GM23338 (cell line): Measurements from ENCODE around the gene RXRA.

ENCODE experiments used
- CTCF ChIP-seq, 2 experiments: fragments of 200-600 bp in 1 of 2; sonication (generic) in 1 of 2; conservative IDR thresholded peaks; 2 replicates each; pipeline versions ENCODE4 v1.5.1 to v1.6.1; 2016 to 2017; ENCODE audit warnings: antibody characterized with exemption in 2 of 2, low read depth in 2 of 2, mild to moderate bottlenecking in 2 of 2, moderate library complexity in 1 of 2
- EZH2 ChIP-seq: fragments of 200-600 bp; sonication (generic); IDR thresholded peaks from one replicate; pipeline ENCODE4 v1.8.0; 2017; ENCODE audit warnings: antibody characterized with exemption, mild to moderate bottlenecking, low read depth; ENCODE audit not compliant: unreplicated experiment
- EZH2phosphoT487 ChIP-seq: fragments of 200-600 bp; sonication (generic); IDR thresholded peaks from one replicate; pipeline ENCODE4 v1.8.1; 2018; ENCODE audit warnings: antibody characterized with exemption; ENCODE audit not compliant: unreplicated experiment
- POLR2AphosphoS5 ChIP-seq: IDR thresholded peaks from 2 replicates; pipeline ENCODE4 v1.6.1; 2016; ENCODE audit warnings: antibody characterized with exemption, low read depth
- REST ChIP-seq: IDR thresholded peaks from one replicate; pipeline ENCODE4 v1.6.1; 2018; ENCODE audit warnings: antibody characterized with exemption; ENCODE audit not compliant: unreplicated experiment
- ZNF114 ChIP-seq: fragments of 250-450 bp; sonication (Bioruptor Pico); IDR thresholded peaks from 2 replicates; pipeline ENCODE4 v1.5.0; 2020; ENCODE audit warnings: mild to moderate bottlenecking, moderate library complexity
- ZNF331 ChIP-seq: fragments of 250-450 bp; sonication (Bioruptor Pico); IDR thresholded peaks from 2 replicates; pipeline ENCODE4 v1.5.0; 2020; ENCODE audit warnings: low read depth, mild to moderate bottlenecking, moderate library complexity

DNA sequence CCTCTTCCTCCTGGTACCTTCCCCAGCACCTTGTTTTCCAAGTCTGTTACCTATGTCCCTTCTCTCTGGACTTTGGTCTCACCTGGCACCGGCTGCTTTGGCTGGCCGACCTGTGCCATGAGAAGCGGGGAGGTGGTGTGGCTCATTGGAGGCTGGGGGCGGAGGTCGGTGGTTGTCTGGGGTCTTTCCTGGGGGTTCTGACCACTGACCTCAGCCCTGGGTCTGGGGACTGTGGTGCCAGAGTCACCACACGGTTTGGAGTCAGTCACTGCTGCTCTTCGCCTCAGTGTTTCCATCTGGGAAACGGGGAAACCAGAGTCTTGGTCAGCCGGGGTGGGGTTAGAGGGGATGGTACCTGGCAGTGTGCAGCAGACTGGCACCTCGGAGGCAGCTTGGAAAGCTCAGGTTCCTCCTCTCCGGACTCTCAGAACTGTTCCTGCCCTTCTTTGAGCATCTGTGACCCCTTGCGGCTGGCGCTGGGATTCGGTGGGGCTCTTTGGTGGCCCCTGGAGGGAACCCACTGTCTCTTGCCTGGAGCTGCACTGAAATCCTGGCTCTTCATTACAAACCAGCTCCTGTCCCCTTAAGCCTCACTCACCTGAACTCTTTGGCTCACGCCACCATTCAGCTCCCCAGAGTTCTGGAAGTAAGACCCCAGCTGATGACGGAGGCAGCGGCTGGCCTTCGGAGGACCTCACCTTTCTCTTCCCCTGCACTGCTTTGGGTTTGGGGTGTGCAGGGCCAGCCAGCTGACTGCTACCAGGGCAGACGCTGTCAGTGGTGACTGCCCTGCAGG is 4.1 kb upstream of the RXRA start:
- TF ChIP-seq REST (no peak), CTCF (conservative IDR thresholded peaks at IDR 0.05; ENCODE audit: low read depth in 2 of 2) (no peak), ZNF114 (CRISPR knock-in tag) (no peak), ZNF331 (CRISPR knock-in tag) (no peak), POLR2AphosphoS5 (no peak), EZH2phosphoT487 (no peak), EZH2 (no peak)
